Measurements from ENCODE around the gene SMURF1.
A peak's percentile ranks its signal among the peaks of the same experiment; 100 is the strongest.
"Not testable (repeated sequence)": the region's sequence is repeated elsewhere in the genome, so short reads cannot be mapped to it uniquely, and the experiment has no call there.

SMURF1 gene

DNA sequence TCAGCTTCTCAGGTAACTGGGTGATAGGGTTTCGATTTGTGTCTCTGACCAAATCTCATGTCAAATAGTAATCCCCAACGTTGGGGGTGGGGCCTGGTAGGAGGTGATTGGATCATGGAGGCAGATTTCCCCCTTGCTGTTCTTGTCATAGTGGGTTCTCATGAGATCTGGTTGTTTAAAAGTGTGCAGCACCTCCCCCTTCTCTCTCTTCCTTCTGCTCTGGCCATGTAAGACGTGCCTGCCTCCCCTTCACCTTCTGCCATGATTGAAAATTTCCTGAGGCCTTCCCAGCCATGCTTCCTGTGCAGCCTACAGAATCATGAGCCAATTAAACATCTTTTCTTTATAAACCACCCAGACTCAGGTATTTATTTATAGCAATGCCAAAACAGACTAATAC lies 21.9 kb upstream of the SMURF1 start:
- H3K4me3 ChIP-seq (ENCODE audit: low read depth, low read length) = no peak overlapping the region

DNA sequence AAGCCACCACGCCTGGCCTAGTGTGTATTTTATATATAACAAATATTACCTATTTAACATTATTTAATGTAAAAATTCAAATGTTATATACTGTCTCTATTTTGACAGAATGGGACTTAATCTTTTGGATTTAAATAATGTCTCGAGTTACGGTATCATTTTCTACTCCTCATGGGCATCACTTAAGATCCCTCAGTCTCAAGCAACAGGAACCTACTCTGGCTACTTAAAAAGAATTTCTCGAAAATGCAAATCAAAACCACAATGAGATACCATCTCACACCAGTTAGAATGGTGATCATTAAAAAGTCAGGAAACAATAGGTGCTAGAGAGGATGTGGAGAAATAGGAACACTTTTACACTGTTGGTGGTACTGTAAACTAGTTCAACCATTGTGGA lies 19.8 kb upstream of the SMURF1 start:
- DNase-seq (ENCODE audit: low read depth); H3K4me3 ChIP-seq (ENCODE audit: low read depth, low read length): not testable (repeated sequence)

More for the DNA sequence above, 21.9 kb upstream of the SMURF1 start:
- DNase-seq (ENCODE audit: low read depth) = no peak
- TF ChIP-seq, protein P1, sequence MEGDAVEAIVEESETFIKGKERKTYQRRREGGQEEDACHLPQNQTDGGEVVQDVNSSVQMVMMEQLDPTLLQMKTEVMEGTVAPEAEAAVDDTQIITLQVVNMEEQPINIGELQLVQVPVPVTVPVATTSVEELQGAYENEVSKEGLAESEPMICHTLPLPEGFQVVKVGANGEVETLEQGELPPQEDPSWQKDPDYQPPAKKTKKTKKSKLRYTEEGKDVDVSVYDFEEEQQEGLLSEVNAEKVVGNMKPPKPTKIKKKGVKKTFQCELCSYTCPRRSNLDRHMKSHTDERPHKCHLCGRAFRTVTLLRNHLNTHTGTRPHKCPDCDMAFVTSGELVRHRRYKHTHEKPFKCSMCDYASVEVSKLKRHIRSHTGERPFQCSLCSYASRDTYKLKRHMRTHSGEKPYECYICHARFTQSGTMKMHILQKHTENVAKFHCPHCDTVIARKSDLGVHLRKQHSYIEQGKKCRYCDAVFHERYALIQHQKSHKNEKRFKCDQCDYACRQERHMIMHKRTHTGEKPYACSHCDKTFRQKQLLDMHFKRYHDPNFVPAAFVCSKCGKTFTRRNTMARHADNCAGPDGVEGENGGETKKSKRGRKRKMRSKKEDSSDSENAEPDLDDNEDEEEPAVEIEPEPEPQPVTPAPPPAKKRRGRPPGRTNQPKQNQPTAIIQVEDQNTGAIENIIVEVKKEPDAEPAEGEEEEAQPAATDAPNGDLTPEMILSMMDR (IDR thresholded peaks at IDR 0.05; ENCODE audit: control insufficient read depth, extremely low read depth, insufficient read depth) = no peak

DNA sequence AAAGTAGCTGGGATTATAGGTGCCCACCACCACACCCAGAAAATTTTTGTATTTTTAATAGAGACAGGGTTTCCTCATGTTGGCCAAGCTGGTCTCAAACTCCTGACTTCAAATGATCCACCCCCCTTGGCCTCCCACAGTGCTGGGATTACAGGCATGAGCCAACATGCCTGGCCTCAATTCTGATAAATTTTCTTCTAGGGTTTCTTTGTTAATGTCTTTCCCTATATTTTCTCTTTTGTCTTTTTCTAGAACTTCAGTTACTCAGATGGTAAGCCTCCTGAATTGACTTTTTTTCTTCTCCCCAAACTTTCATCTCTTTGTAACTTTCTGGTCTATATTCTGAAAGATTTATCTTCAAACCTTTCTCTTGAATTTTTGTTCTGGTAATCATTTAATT lies 12.7 kb upstream of the SMURF1 start:
- TF ChIP-seq, protein P1 (IDR thresholded peaks at IDR 0.05; ENCODE audit: control insufficient read depth, extremely low read depth, insufficient read depth) = no peak
- no peak overlapping the region for H3K4me3 ChIP-seq (ENCODE audit: low read depth, low read length)
- DNase-seq (ENCODE audit: low read depth) = no peak

DNA sequence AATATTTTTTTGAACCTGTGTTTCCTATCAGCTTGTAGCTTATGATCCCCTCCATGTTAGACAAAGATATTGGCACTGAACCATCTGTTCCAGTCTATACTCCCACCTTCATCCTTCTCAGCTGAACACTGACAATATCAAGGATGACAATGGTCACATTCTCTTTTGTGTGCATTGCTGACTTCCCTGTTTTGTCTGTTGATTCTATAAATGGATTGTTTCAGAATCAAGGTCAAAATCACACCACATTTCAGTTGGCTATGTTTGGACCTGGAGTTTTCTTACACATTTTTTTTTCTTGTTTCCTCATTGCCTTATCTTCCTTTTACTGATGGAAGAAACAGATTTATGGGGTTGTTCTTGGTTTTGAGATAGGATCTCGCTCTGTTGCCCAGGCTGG lies 11.3 kb upstream of the SMURF1 start:
- no peak for DNase-seq (ENCODE audit: low read depth)
- no peak overlapping the region for H3K4me3 ChIP-seq (ENCODE audit: low read depth, low read length)
- TF ChIP-seq, protein P1 (IDR thresholded peaks at IDR 0.05; ENCODE audit: control insufficient read depth, extremely low read depth, insufficient read depth) = no peak

DNA sequence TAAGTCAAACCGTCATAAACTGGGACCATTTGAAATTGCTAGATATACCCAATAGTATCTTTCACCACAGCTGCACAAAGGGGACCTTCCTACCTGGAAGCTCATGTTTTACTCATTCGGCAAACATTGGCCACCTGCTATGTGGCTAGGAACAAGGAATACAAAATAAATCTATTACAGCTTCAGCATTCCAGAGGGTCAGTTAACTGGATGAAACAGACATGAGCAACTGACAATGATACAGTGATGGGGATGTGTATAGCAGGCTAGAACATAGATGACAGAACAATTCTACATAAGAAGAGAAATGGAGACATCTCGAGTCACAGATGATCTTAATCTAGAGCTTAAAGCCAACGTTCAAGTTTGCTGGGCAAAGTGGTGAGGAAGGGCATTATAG lies 3.1 kb upstream of the SMURF1 start:
- DNase-seq (ENCODE audit: low read depth) = no peak
- H3K4me3 ChIP-seq (ENCODE audit: low read depth, low read length) = no peak overlapping the region
- TF ChIP-seq, protein P1 (IDR thresholded peaks at IDR 0.05; ENCODE audit: control insufficient read depth, extremely low read depth, insufficient read depth) = no peak

DNA sequence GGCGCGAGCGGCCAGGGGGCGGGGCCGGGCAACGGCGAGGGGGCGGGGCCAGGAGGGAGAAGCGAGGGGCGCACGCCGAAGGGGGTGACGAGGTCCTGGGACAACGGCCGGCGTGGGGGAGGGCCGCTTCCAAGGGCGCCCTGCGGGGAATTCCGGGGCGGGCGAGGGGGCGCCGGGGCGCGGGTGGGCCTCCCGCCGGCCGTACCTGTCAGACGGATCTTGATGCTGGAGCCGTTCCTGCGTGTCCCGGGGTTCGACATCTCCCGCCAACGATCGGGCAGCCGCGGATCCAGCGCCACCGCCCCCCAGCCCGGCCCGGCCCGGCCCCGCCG lies 421 bp downstream of the SMURF1 start:
- DNase-seq (ENCODE audit: low read depth) = no peak
- peak overlapping the region; percentile 65 for H3K4me3 ChIP-seq (ENCODE audit: low read depth, low read length)
- TF ChIP-seq, protein P1 (IDR thresholded peaks at IDR 0.05; ENCODE audit: control insufficient read depth, extremely low read depth, insufficient read depth) = no peak

DNA sequence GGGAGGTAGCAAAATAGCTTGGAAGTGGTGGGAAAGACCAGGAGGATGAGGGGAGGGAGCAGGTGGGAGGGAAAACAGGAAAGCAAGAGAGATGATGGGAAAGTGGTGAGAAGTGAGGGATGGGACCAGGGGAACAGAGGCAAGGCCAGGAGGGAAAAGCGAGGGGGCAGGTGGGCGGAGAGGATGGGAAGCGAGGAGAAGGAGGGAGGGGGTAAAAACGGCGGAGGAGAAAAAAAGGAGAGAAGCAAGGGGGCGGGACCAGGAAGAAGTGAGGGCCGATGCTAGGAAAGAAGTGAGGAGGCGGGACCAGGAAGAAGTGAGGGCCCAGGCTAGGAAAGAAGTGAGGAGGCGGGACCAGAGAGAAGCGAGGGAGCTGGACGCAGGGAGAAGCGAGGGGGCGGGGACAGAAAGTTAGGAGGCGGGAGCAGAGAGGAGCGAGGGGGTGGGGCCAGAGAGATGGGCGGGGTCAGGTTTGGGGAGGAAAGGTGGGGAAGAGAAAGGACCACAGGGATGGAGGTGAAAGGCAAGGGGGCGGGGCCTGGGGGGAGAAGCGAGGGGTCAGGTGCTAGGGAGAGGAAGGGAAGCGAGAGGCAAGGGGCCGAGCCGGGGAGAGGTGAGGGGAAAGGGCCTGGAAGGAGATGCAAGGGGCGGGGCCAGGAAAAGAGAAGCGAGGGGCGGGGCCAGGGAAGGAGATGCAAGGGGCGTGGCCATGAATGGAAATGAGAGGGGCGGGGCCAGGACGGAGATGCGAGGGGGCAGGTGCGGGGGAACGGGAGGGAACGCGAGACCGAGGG lies 984 bp downstream of the SMURF1 start:
- peak overlapping the region; percentile 65 for H3K4me3 ChIP-seq (ENCODE audit: low read depth, low read length)
- TF ChIP-seq, protein P1 (IDR thresholded peaks at IDR 0.05; ENCODE audit: control insufficient read depth, extremely low read depth, insufficient read depth) = no peak
- DNase-seq (ENCODE audit: low read depth) = no peak

Measured in LNCaP clone FGC (cell line).